ENCODE results near the gene COL5A3.

DNA sequence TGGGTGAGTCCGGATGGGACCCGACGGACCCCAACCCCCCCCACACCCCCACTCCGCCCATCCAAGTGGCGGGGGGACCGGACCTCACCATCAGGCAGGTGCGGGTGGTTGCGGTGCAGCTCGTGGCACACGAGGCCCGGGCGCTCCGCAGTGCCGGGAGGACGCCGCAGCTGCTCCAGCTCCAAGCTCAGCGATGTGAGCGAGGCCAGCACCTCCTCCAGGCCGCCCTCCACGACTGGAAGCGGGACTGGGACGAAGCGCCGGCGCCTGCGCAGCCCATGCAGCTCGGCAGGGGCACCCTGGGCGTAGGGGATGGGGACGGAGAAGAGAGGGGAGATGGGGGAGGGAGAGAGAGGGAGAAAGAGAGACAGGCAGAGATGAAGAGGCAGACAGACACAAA, 43.9 kb downstream of the COL5A3 start:
- TF ChIP-seq EZH2 (IDR thresholded peaks at IDR 0.05; ENCODE audit: low read length, unreplicated experiment), result no peak
- TF ChIP-seq, protein P1, sequence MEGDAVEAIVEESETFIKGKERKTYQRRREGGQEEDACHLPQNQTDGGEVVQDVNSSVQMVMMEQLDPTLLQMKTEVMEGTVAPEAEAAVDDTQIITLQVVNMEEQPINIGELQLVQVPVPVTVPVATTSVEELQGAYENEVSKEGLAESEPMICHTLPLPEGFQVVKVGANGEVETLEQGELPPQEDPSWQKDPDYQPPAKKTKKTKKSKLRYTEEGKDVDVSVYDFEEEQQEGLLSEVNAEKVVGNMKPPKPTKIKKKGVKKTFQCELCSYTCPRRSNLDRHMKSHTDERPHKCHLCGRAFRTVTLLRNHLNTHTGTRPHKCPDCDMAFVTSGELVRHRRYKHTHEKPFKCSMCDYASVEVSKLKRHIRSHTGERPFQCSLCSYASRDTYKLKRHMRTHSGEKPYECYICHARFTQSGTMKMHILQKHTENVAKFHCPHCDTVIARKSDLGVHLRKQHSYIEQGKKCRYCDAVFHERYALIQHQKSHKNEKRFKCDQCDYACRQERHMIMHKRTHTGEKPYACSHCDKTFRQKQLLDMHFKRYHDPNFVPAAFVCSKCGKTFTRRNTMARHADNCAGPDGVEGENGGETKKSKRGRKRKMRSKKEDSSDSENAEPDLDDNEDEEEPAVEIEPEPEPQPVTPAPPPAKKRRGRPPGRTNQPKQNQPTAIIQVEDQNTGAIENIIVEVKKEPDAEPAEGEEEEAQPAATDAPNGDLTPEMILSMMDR (conservative IDR thresholded peaks at IDR 0.05; ENCODE audit: low read depth, low read length), result no peak
